Left lobe of liver (tissue), 2 donors: Measurements from ENCODE around the gene FERD3L. TPM values are rescaled to one million over a fixed set of nuclear protein-coding genes. Genes with fewer than 3 reads are reported as not detected.

Experiments
- ATAC-seq: fragments of 200-7000 bp; cut with Tn5 transposase; one replicate; pipeline ENCODE4 v1.9.1; 2020; ENCODE audit warnings: mild to moderate bottlenecking, moderate library complexity
- DNase-seq: peaks from one replicate; pipeline ENCODE4 v3.0.0-alpha.2; 2020; ENCODE audit warnings: low spot score
- total RNA-seq: library from RNA; stranded (reverse); gene quantifications from one replicate; pipeline ENCODE4 v1.2.1, GENCODE V29; 2021
- donor health status: DM: no; HTN: no; CAD: no; lungs with moderate emphysema.
- donor health status: DM: no; HTN: yes; CAD: no.

Gene FERD3L
- total RNA-seq, 1 donor from 2014 or later: not detected

- ATAC-seq: no peak
These were observed 27.9 kb downstream of the FERD3L start, which contains the start of gene TWIST1 for GRCh38 chr7:19117091-19117869. TWIST1 (minus strand) TSS chr7:19117636; CDS start chr7:19117321, 315 bp downstream.

GRCh38 chr7:19116121-19117090 lies 28.8 kb downstream of the FERD3L start:
- no peak for DNase-seq
- no peak for ATAC-seq

More at GRCh38 chr7:19117091-19117869, 27.9 kb downstream of the FERD3L start, which contains the start of gene TWIST1:
- DNase-seq: no peak

DNA sequence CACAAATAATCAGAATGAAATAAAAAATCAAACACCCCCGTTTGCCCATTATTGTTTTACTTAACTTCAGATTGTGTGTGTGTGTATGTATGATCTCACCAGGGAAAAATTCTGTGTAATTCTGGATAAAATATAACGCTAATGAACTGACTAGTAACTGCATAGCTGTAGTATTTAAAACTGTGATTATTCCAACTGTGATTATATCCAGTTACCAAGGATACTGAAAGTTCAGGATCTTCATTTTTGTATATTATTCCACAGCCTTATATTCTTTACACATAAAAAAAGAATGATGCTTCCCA lies 30.7 kb downstream of the FERD3L start:
- ATAC-seq (no peak), DNase-seq (no peak)

DNA sequence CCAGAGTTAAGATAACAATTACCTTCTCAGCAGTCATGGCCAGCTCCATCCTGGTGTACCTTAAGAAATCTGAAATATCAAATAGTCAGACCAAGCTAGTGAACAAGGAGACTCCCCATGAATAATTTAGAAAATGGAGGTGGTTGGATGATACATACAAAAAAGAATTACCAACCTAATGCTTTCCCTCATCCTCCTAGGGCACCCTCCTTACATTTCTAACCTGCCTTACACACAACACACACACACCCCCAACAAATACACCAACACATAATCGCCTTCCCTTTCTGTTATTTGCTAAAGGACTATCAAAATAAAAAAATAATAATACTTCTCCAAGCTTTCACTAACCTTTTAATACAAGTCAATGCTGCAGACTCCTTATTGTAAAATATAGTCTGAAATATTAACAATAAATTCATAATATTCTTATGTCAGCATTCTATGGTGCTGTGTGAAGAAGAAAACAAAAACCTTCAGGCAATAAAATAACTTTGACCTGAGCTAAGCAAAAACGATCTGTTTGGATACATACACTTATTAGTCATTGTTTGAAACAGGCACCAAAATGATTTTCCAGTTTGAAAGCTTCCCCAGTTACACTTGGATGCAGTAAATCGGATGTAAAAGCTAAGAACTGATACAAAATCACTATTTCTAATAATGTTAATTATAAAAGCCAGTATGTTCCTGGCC lies 31.2 kb downstream of the FERD3L start:
- no peak for DNase-seq
- no peak for ATAC-seq

DNA sequence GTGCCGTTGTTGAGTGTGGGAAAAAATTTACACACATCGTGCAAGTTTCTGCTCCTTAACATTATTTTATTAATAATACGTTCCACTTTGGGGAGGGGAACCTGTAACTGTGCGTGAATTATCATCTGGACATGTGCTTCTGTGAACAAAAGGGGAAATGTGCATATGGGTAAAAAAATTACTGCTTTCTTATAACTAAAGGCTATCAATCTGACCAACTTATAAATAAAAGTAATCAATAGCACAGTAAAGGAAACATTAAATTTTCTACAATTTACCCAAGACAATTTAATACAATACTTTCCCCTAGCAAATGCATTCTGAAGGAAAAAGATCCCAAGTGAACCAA lies 32.2 kb downstream of the FERD3L start:
- ATAC-seq (no peak), DNase-seq (no peak)

DNA sequence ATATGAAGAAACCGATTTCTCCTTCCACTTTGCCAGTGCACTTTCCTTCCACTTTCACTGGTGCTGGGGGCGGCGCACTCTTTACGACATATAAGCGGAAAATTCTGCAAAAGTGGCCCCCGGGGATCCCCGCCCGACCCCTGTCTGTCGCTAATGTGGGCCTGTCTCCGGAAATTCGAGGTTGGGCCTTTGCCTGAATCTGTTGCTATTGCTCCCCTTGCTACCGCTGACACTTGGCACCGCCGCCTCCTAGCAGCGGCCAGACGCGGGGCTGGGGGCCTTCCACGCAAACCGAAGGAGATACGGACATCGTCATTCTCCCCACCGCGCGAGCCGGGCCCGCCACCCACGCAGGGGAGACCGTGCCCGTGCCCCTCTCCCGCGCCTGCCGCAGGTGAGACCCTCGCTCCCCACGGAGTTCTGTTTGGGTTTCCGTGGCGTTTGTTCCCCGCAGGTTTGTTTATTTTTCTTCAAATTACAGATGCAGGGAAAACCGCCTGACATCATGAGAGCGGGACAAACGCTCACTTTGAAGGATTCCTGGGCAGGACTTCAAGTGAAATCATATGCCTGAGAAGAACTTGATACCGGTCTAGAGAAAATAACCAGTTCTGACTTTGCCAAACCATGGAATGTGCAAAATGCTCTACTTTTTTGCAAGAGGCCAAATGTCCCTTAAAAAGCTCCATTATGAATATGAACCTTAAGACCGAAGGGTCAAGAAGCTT lies 32.8 kb downstream of the FERD3L start:
- DNase-seq (no peak), ATAC-seq (no peak)

- ATAC-seq (no peak), DNase-seq (no peak)
These were observed 33.5 kb downstream of the FERD3L start for GRCh38 chr7:19111474-19112273.

DNA sequence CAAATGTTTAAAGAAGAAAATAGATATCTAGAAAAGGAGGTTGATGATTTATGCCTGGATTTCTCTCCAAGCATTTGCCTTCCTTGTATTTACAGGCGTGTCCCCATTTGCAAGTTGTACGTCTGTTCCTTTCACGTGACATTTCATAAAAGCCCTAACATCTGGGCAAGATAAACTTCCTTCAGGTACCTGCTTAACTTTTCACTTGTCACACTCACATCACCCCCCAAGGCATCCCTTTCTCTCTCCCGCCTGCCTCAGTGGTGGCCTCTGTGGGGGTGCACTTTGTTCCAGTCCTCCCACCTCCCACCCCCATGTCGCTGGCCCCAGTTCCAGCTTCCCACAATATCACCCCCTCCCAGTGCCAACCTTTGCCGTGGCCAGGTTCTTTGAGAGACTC lies 34.4 kb downstream of the FERD3L start:
- ATAC-seq (no peak), DNase-seq (no peak)

- ATAC-seq (no peak), DNase-seq (no peak)
These were observed 35.0 kb downstream of the FERD3L start for GRCh38 chr7:19110026-19110730.

- no peak for DNase-seq
- no peak for ATAC-seq
These were observed 35.9 kb downstream of the FERD3L start for GRCh38 chr7:19109000-19109946.

GRCh38 chr7:19107356-19108146 lies 37.7 kb downstream of the FERD3L start:
- no peak for ATAC-seq
- no peak for DNase-seq

GRCh38 chr7:19107081-19107355 lies 38.2 kb downstream of the FERD3L start:
- no peak for DNase-seq
- no peak for ATAC-seq

GRCh38 chr7:19106241-19107080 lies 38.8 kb downstream of the FERD3L start:
- no peak for DNase-seq
- ATAC-seq: no peak

- no peak for DNase-seq
- no peak for ATAC-seq
These were observed 39.7 kb downstream of the FERD3L start for GRCh38 chr7:19105546-19105945.

DNA sequence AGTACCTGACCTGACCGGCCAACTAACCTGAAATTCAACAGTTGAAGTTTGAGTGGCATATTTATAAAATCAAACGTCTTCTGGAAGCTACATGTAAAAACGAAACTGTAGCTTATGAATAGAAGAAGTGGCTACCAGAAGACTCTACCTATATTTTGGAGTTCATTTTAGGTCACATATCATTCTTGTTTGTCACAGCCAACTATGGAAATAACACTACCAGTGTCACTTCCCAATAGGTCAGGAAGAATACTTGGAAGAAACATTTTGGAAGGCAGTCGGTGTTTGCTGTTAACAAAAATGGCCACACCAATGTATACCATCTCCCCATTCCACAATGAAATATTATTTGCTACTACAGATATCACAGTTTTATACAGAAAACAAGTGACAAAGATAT lies 40.4 kb downstream of the FERD3L start:
- DNase-seq (no peak), ATAC-seq (no peak)

DNA sequence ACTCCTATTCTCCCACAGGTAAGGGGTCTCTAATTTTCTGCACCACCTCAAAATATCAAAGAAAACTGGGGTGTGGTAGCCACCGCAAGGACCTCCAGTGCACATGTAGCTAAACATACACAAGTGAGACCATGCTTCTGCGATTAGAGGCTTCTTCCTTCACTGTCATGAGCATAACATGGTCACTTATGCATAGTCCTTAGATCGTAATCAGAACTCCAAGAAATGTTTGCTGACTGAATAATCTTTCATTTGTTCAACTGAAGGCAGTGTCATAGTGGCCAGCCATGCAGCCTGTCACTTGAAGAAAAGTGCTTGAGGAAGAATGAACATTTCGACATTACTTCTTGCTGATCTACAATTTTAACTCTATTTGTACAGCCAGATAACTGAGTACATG lies 42.3 kb downstream of the FERD3L start:
- ATAC-seq: no peak

GRCh38 chr7:19101909-19102308 lies 43.3 kb downstream of the FERD3L start:
- DNase-seq: no peak
- no peak for ATAC-seq

More for the DNA sequence above, 42.3 kb downstream of the FERD3L start:
- DNase-seq: no peak
